ENCODE data around the gene TMEM154.
"Not testable (repeated sequence)": the region's sequence is repeated elsewhere in the genome, so short reads cannot be mapped to it uniquely, and the experiment has no call there.

The TMEM154 gene

GRCh38 chr4:152665691-152666395 is 14.0 kb downstream of the TMEM154 start:
- no peak for DNase-seq

- DNase-seq = not testable (repeated sequence)
These were observed 15.8 kb downstream of the TMEM154 start for GRCh38 chr4:152664067-152664378.

GRCh38 chr4:152663203-152664066 is 16.4 kb downstream of the TMEM154 start:
- no peak for DNase-seq

- DNase-seq = no peak
These were observed 18.1 kb downstream of the TMEM154 start for GRCh38 chr4:152661649-152662048.

GRCh38 chr4:152660526-152660925 is 19.3 kb downstream of the TMEM154 start:
- no peak for DNase-seq

- DNase-seq = no peak
These were observed 20.0 kb downstream of the TMEM154 start for GRCh38 chr4:152659806-152660205.

GRCh38 chr4:152657657-152658056 is 22.1 kb downstream of the TMEM154 start:
- no peak for DNase-seq

GRCh38 chr4:152655272-152656129 is 24.3 kb downstream of the TMEM154 start:
- DNase-seq = no peak

- DNase-seq = no peak
These were observed 27.7 kb downstream of the TMEM154 start for GRCh38 chr4:152652102-152652501.

GRCh38 chr4:152651473-152652060 is 28.2 kb downstream of the TMEM154 start:
- DNase-seq = no peak

GRCh38 chr4:152646221-152646620 is 33.6 kb downstream of the TMEM154 start:
- DNase-seq = no peak

GRCh38 chr4:152644130-152644529 is 35.7 kb downstream of the TMEM154 start:
- DNase-seq = no peak

- no peak for DNase-seq
These were observed 36.4 kb downstream of the TMEM154 start for GRCh38 chr4:152643153-152644035.

GRCh38 chr4:152640058-152640921 is 39.5 kb downstream of the TMEM154 start:
- DNase-seq = no peak

GRCh38 chr4:152635851-152636250 is 43.9 kb downstream of the TMEM154 start:
- DNase-seq = no peak

GRCh38 chr4:152634110-152634760 is 45.6 kb downstream of the TMEM154 start:
- no peak for DNase-seq

- DNase-seq = no peak
These were observed 46.7 kb downstream of the TMEM154 start for GRCh38 chr4:152633118-152633517.

GRCh38 chr4:152630324-152630723 is 49.5 kb downstream of the TMEM154 start:
- no peak for DNase-seq

- no peak for DNase-seq
These were observed 49.9 kb downstream of the TMEM154 start for GRCh38 chr4:152629908-152630307.

- no peak for DNase-seq
These were observed 51.7 kb downstream of the TMEM154 start for GRCh38 chr4:152628128-152628527.
